ENCODE data around the gene EXOC3L1. TPM values are rescaled to one million over a fixed set of nuclear protein-coding genes. Genes with fewer than 3 reads are reported as not detected.

Gene EXOC3L1
- polyA plus RNA-seq, 1 donor, result 2.1 TPM

GRCh38 chr16:67150833-67151396, 39.0 kb downstream of the EXOC3L1 start, which contains the start of gene B3GNT9:
Gene B3GNT9, minus strand, starts transcription at chr16:67150998. Its CDS starts 513 bp downstream, at chr16:67150485.
- DNase-seq, result peak in 1 of 2 donors; percentile 74

GRCh38 chr16:67150047-67150832, 39.7 kb downstream of the EXOC3L1 start:
- no CpG with 5 or more reads among the region's 94 CpGs for WGBS (ENCODE audit: insufficient coverage, low lambda C conversion rate)
- H3K36me3 ChIP-seq (ENCODE audit: control insufficient read depth, insufficient read depth, low read length), result peaks cover 26% of the 10 kb centered on the region
- peak; percentile 54 to 68 for DNase-seq

More at GRCh38 chr16:67150833-67151396, 39.0 kb downstream of the EXOC3L1 start, which contains the start of gene B3GNT9:
- peaks cover 11% of the 10 kb centered on the region for H3K4me1 ChIP-seq (ENCODE audit: control insufficient read depth, insufficient read depth, low read length)
- peaks cover 12% of the 10 kb centered on the region for H3K9me3 ChIP-seq (ENCODE audit: control insufficient read depth, low read depth, low read length)
- H3K27ac ChIP-seq (ENCODE audit: low read length), result peak within 1 kb of the TSS; percentile 73
- peaks cover 19% of the 10 kb centered on the region for H3K36me3 ChIP-seq (ENCODE audit: control insufficient read depth, insufficient read depth, low read length)
- whole genome bisulfite sequencing (ENCODE audit: insufficient coverage, low lambda C conversion rate), result no CpG with 5 or more reads among the region's 34 CpGs
- H3K27me3 ChIP-seq (ENCODE audit: control insufficient read depth, insufficient read depth, low read length), result peaks cover 61% of the 10 kb centered on the region
- H3K4me3 ChIP-seq (ENCODE audit: low read length), result peak within 1 kb of the TSS; percentile 38

GRCh38 chr16:67149276-67150046, 40.5 kb downstream of the EXOC3L1 start:
- WGBS (ENCODE audit: insufficient coverage, low lambda C conversion rate), result no CpG with 5 or more reads among the region's 77 CpGs
- Histone ChIP-seq H3K27me3 (ENCODE audit: control insufficient read depth, insufficient read depth, low read length) (peaks cover 47% of the 10 kb centered on the region), H3K27ac (ENCODE audit: low read length) (no peak overlapping the region), H3K4me1 (ENCODE audit: control insufficient read depth, insufficient read depth, low read length) (peaks cover 3% of the 10 kb centered on the region), H3K36me3 (ENCODE audit: control insufficient read depth, insufficient read depth, low read length) (peaks cover 34% of the 10 kb centered on the region), H3K9me3 (ENCODE audit: control insufficient read depth, low read depth, low read length) (peaks cover 8% of the 10 kb centered on the region), H3K4me3 (ENCODE audit: low read length) (no peak overlapping the region)
- DNase-seq, result no peak

More at GRCh38 chr16:67150047-67150832, 39.7 kb downstream of the EXOC3L1 start:
- H3K9me3 ChIP-seq (ENCODE audit: control insufficient read depth, low read depth, low read length), result peaks cover 12% of the 10 kb centered on the region
- peak overlapping the region; percentile 73 for H3K27ac ChIP-seq (ENCODE audit: low read length)
- peaks cover 55% of the 10 kb centered on the region for H3K27me3 ChIP-seq (ENCODE audit: control insufficient read depth, insufficient read depth, low read length)
- H3K4me1 ChIP-seq (ENCODE audit: control insufficient read depth, insufficient read depth, low read length), result peaks cover 6% of the 10 kb centered on the region
- peak overlapping the region; percentile 38 for H3K4me3 ChIP-seq (ENCODE audit: low read length)

DNA sequence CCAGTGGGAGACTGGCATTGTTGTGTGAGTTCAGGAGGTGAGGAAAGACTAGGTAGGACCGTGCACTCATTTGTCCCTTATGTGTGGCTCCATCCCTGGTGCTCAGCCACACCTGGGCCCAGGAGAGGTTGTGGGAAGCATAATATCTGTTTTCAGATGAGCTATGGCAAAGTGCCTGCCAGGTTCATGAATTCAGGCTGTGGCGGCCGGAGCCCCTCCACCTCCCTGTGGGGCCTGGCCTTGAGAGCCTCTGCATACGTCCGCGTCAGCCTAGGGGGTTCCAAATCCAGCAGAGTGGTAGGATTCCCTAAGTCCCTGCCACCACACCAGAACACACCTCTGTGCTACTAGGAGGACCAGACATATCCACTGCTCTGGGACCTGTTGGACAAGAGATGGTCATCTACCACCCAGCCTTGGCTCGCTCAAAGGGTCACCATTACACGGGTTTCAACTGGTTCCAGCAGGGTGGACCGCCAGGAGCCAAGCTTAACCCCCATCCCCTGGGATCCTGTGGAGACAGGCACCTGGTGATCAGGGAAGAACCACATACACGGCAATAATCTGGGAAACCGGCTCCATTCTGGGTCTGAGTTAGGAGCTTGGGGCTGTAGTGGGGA, 41.2 kb downstream of the EXOC3L1 start:
- WGBS (ENCODE audit: insufficient coverage, low lambda C conversion rate), result no CpG with 5 or more reads among the region's 11 CpGs
- Histone ChIP-seq H3K36me3 (ENCODE audit: control insufficient read depth, insufficient read depth, low read length) (peaks cover 40% of the 10 kb centered on the region), H3K27me3 (ENCODE audit: control insufficient read depth, insufficient read depth, low read length) (peaks cover 41% of the 10 kb centered on the region), H3K27ac (ENCODE audit: low read length) (no peak overlapping the region), H3K4me3 (ENCODE audit: low read length) (no peak overlapping the region), H3K9me3 (ENCODE audit: control insufficient read depth, low read depth, low read length) (peaks cover 8% of the 10 kb centered on the region), H3K4me1 (ENCODE audit: control insufficient read depth, insufficient read depth, low read length) (peaks cover 3% of the 10 kb centered on the region)
- DNase-seq, result no peak

DNA sequence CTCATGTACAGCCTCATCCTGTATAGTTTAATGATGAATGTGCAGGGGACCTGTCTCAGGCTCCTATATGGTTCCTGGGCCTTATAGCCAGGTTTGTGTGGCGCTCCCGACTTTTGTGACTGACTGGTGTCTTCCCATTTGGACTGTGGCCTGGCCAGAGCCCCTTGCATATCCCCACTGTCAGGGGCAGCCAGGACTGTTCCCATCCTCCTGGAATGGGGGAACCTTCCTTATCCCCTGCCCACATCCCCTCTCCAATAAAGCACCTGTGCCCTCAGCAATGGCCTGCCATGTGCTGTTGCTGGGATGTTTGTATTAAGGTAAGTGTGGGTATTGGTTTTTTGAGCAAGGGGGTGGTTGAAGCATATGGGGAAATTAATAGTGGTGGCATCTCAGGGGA, 41.7 kb downstream of the EXOC3L1 start:
- DNase-seq, result no peak
- Histone ChIP-seq H3K27ac (ENCODE audit: low read length) (no peak overlapping the region), H3K4me1 (ENCODE audit: control insufficient read depth, insufficient read depth, low read length) (peaks cover 3% of the 10 kb centered on the region), H3K27me3 (ENCODE audit: control insufficient read depth, insufficient read depth, low read length) (peaks cover 38% of the 10 kb centered on the region), H3K36me3 (ENCODE audit: control insufficient read depth, insufficient read depth, low read length) (peaks cover 43% of the 10 kb centered on the region), H3K9me3 (ENCODE audit: control insufficient read depth, low read depth, low read length) (peaks cover 8% of the 10 kb centered on the region), H3K4me3 (ENCODE audit: low read length) (no peak overlapping the region)
- no CpG with 5 or more reads among the region's 2 CpGs for WGBS (ENCODE audit: insufficient coverage, low lambda C conversion rate)

- WGBS (ENCODE audit: insufficient coverage, low lambda C conversion rate), result no CpG with 5 or more reads among the region's 4 CpGs
- peaks cover 49% of the 10 kb centered on the region for H3K36me3 ChIP-seq (ENCODE audit: control insufficient read depth, insufficient read depth, low read length)
- H3K4me1 ChIP-seq (ENCODE audit: control insufficient read depth, insufficient read depth, low read length), result peaks cover 3% of the 10 kb centered on the region
- H3K4me3 ChIP-seq (ENCODE audit: low read length), result no peak overlapping the region
- H3K9me3 ChIP-seq (ENCODE audit: control insufficient read depth, low read depth, low read length), result peaks cover 8% of the 10 kb centered on the region
- H3K27me3 ChIP-seq (ENCODE audit: control insufficient read depth, insufficient read depth, low read length), result peaks cover 32% of the 10 kb centered on the region
- no peak for DNase-seq
- no peak overlapping the region for H3K27ac ChIP-seq (ENCODE audit: low read length)
Observed at GRCh38 chr16:67147437-67148140, 42.3 kb downstream of the EXOC3L1 start.

GRCh38 chr16:67146523-67147357, 43.2 kb downstream of the EXOC3L1 start:
- Histone ChIP-seq H3K9me3 (ENCODE audit: control insufficient read depth, low read depth, low read length) (peaks cover 8% of the 10 kb centered on the region), H3K4me1 (ENCODE audit: control insufficient read depth, insufficient read depth, low read length) (peaks cover 3% of the 10 kb centered on the region), H3K27me3 (ENCODE audit: control insufficient read depth, insufficient read depth, low read length) (peaks cover 27% of the 10 kb centered on the region), H3K4me3 (ENCODE audit: low read length) (no peak overlapping the region), H3K36me3 (ENCODE audit: control insufficient read depth, insufficient read depth, low read length) (peaks cover 57% of the 10 kb centered on the region), H3K27ac (ENCODE audit: low read length) (no peak overlapping the region)
- DNase-seq, result peak in 1 of 2 donors; percentile 29
- WGBS (ENCODE audit: insufficient coverage, low lambda C conversion rate), result no CpG with 5 or more reads among the region's 7 CpGs

- H3K4me1 ChIP-seq (ENCODE audit: control insufficient read depth, insufficient read depth, low read length), result no peaks in the 10 kb centered on the region
- H3K9me3 ChIP-seq (ENCODE audit: control insufficient read depth, low read depth, low read length), result peaks cover 8% of the 10 kb centered on the region
- H3K27me3 ChIP-seq (ENCODE audit: control insufficient read depth, insufficient read depth, low read length), result peaks cover 17% of the 10 kb centered on the region
- no peak overlapping the region for H3K27ac ChIP-seq (ENCODE audit: low read length)
- H3K4me3 ChIP-seq (ENCODE audit: low read length), result no peak overlapping the region
- DNase-seq, result no peak
- H3K36me3 ChIP-seq (ENCODE audit: control insufficient read depth, insufficient read depth, low read length), result peaks cover 67% of the 10 kb centered on the region
- no CpG with 5 or more reads among the region's 2 CpGs for WGBS (ENCODE audit: insufficient coverage, low lambda C conversion rate)
Observed at GRCh38 chr16:67145746-67146145, 44.2 kb downstream of the EXOC3L1 start.

- peaks cover 75% of the 10 kb centered on the region for H3K36me3 ChIP-seq (ENCODE audit: control insufficient read depth, insufficient read depth, low read length)
- DNase-seq, result no peak
- no CpG with 5 or more reads among the region's 2 CpGs for WGBS (ENCODE audit: insufficient coverage, low lambda C conversion rate)
Observed at GRCh38 chr16:67144943-67145342, 45.0 kb downstream of the EXOC3L1 start.

More at GRCh38 chr16:67144943-67145342, 45.0 kb downstream of the EXOC3L1 start:
- peaks cover 8% of the 10 kb centered on the region for H3K9me3 ChIP-seq (ENCODE audit: control insufficient read depth, low read depth, low read length)
- H3K4me1 ChIP-seq (ENCODE audit: control insufficient read depth, insufficient read depth, low read length), result no peaks in the 10 kb centered on the region
- H3K4me3 ChIP-seq (ENCODE audit: low read length), result no peak overlapping the region
- peaks cover 11% of the 10 kb centered on the region for H3K27me3 ChIP-seq (ENCODE audit: control insufficient read depth, insufficient read depth, low read length)
- no peak overlapping the region for H3K27ac ChIP-seq (ENCODE audit: low read length)
